HG03432 (cell line): Measurements from ENCODE around the gene FADD.
"Not testable (repeated sequence)": the region's sequence is repeated elsewhere in the genome, so short reads cannot be mapped to it uniquely, and the experiment has no call there.

Experiments used
- ATAC-seq: cut with Tn5 transposase; IDR thresholded peaks from one replicate; pipeline ENCODE4 v1.9.1; 2021; ENCODE audit warnings: mild to moderate bottlenecking, moderate library complexity; ENCODE audit not compliant: unreplicated experiment

The FADD gene

DNA sequence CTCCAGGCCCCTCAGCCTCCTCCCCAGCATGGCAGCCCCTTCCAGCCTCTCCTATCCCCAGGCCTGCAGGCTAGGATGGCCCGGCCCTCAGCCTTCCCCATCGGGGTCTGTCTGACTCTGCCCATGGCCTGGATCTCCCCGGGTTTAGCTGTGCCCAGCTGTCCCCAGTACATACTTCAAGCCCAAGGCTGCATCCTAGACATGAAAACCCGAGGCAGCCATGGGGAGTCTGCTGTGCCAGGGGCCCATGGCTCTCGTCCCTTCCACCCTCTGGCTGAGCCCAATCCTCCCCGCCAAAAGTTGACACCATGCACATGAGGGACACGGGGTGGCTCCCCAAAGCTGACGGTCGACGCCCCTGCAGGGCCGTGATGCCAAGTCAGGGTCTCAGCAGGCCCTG, 22.2 kb upstream of the FADD start:
- ATAC-seq: no peak

DNA sequence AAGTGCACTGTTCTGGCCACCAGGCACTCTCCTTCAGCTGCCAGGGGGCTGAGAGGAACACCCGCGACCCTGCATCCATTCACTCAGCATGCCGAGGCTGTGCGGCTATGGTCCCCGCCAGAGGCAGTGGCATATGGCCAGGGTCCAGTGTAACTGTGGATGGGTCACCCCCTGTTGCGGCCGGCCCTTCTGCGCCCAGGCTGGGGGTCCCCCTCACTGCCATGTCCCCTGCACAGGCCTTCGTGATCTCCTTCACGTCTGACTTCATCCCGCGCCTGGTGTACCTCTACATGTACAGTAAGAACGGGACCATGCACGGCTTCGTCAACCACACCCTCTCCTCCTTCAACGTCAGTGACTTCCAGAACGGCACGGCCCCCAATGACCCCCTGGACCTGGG, 20.8 kb upstream of the FADD start:
- ATAC-seq: no peak

DNA sequence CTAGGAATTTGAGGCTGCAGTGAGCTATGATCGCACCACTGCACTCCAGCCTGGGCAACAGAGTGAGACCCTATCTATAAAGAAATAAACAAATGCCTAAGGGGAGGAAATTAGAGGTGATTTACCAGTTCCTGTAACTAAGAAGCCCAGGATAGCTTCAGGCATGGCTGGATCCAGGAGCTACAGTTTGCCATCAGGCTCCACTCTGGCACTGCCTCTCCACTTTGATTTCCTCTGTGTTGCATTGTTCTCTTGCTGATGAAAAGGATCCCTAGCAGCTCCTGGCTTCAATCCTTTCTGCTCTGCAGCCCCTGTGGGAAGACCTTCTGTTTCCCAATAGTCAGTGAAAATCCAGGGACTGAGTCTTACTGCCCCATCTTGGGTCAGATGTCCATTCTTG, 20.1 kb upstream of the FADD start:
- ATAC-seq: no peak

DNA sequence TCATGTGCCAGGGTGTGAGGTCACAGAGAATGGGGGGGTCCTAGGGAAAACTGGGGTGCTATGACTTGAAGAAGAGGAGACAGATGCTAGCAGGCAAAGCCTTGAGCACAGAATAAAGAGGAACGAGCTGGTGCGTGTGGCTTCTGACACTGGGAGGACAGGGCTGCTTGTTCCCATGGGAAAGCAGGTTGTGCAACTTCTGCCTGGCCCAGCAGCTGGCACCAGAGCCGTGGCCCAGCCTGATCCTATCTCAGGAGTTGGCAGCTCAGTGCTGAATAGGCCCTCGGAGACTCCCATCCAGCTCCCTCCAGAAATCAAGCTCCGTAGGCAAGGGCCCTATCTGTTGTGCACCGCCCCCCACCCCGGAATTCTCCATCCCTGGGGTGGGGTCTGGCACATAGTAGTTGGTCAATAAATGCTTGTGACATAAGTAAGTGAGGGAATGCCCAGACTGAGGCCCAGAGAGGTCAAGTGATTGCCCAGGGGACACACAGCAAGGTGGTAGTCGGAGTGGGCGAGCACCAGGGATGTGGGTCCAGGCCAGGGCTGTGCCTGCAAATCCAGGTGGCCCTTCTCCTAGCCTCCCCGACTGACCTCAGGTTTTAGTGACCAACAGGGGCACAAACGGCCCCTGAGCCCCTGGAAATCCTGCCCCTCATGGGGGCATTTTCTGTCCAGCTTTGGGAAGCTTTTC, 19.5 kb upstream of the FADD start:
- ATAC-seq: no peak

DNA sequence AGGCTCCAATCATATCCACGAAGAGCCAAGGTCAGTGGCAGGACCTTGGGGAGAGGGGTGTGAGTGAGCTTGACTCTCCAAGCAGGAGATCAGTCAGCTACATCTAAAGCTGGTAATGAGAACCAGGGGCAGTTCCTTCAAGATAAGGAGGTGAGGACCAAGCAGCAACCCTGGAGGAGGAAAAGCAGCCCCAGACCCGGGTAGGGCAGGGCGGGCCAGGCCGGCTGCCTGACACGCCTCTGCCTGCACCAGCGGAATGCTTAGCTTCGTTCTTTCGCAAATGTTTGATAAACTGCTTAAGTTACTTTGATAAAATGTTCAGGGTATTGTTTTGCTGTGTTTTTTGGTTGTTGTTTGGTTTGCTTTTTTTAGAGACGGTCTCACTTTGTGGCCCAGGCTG, 18.7 kb upstream of the FADD start:
- no peak for ATAC-seq

DNA sequence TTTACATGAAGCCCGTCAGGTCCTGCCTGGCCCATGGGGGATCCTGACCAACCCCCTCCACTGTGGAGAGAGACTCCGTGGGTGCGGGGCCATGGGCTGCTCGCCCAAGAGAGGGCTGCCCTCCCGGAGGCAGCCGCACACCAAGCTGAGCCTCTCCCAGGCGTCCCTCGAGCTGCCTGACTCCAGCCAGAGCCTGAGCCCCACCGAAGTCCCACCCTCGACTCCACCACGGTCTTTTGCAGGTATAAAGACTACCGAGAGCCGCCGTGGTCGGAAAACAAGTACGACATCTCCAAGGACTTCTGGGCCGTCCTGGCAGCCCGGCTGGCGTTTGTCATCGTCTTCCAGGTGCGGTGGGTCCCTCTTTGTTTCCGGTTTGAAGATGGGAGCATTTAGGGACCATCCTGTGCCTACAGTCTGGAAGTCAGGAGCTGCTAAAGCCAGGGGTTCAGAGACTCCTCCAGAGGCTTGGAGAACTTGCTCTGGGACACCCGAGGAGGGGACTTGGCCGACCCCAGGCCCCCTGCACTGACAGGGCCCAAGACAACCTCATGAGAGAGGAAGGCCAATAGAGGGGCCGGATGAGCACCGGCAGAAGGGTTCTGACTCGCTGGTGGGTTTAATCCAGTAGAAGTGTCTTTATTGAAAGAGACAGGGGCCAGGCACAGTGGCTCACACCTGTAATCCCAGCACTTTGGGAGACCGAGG, 17.6 kb upstream of the FADD start:
- ATAC-seq: no peak

DNA sequence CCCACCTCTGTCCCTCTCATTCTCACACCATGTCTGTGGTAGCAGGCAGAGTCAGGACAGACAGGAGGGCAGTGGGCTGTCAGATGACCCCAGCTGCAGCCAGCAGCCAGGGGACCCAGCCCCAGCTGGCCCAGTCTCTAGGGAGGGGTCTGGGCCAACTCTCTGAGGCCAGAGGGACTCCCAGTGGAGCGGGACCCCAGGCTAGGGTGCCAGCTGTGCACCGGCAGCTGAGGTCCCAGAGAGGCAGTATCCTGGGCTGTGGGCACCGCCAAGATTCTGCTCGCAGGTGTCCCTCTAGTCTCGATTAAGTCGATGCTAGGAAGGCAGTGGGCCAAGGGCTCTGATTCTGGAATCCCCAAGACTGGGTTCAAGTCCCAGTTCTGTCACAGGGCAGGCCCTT, 16.7 kb upstream of the FADD start:
- ATAC-seq: no peak

DNA sequence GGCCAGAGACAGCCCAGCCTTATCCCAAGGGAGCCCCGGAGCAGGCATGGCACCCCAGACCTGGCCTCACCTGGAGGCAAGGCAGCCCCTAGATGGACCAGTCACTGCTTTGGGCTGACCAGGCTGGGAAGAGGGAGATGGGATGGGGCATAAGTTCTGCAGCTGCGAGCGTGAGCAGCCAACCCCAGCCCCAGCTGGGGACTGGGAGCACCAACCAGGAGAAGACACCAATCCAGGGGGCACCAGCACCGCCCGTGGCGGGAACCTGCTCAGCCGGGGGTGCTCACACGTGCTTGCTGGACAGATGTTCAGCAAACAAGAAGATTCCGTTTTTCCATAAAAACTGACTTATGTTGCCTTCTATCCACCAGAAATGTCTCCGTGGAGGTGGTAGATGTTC, 16.2 kb upstream of the FADD start:
- ATAC-seq: no peak

DNA sequence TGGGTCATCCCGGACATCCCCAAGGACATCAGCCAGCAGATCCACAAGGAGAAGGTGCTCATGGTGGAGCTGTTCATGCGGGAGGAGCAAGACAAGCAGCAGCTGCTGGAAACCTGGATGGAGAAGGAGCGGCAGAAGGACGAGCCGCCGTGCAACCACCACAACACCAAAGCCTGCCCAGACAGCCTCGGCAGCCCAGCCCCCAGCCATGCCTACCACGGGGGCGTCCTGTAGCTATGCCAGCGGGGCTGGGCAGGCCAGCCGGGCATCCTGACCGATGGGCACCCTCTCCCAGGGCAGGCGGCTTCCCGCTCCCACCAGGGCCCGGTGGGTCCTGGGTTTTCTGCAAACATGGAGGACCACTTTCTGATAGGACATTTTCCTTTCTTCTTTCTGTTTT, 15.3 kb upstream of the FADD start:
- no peak for ATAC-seq

DNA sequence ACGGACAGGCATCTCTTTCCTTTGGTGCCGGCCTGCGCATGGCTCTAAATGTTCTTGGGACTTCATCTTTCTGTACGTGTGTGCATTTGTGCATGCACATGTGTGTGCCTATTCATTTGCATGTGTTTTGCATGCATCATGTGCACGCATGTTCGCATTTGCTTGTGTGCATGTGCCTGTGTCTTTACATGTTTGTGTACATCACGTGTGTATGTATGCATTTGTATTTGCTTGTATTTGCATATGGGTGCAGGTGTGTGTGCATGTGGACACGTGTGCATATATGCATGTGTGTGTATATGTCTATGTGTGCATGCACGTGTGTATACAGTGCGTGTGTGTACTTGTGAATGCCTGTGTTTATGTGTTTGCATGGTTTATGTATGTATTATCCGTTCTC, 13.5 kb upstream of the FADD start:
- ATAC-seq: no peak

DNA sequence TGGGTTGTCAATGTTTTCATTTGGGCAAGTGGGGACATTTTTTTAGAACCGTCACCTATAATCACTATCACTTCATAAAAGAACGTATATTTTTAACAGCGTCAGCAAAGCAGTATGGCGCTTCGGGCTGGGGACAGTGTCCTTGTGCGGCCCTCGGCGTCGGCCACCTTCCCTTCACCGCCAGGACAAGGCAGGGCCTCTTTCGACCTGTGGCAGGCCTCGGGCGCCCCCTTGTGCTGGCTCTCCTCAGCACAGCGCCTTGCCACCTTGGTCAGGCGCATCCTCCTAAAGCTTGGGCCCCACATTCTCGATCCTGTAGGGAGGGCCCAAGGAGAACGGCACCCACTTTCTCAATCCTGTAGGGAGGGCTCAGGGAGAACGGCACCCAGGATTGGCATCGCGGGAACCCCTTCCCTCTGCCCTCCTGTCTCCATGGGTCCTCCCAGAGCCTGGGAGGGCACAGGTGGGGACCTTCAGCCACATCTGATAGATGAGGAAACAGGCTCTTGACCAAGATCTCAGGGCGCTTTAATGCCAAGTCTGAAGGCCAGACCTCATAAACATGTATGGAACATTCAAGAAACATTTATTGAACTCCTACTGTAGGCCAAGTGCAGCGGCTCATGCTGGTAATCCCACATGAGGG, 11.5 kb upstream of the FADD start:
- no peak for ATAC-seq

DNA sequence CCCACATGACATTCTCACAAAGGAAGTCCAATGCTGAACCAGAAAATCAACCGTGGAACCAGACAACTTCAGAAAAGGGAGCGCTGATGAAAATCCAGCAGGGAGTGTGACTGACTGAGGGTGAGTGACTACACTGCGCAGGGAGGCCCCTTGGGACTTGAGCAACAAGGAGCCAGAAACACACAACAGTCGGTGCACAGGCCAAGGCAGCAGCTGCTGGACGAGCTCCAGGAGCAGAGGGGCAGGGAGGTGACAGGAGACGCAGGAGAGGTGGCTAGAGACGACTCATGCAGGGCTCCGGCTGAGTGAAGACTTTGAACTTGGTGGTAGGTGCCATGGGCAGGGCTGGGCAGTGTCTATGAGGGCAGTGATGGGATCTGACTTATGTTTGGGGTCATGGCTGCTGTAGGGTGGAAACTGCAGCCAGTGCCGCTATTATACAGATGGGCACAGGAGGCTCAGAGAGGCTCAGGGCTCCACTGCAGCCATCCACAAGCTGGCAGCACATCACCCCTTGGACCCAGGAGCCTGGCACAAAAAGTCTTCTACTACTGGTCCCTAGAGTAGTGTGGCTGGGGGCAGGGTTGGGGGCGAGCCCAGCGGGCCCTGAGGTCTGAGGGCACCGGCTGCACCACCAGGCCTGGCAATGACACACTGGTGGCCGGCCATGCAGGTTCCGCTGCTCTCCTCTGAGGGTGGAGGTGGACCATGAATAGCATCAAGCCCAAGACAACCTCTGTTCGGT, 10.3 kb upstream of the FADD start:
- ATAC-seq: no peak

DNA sequence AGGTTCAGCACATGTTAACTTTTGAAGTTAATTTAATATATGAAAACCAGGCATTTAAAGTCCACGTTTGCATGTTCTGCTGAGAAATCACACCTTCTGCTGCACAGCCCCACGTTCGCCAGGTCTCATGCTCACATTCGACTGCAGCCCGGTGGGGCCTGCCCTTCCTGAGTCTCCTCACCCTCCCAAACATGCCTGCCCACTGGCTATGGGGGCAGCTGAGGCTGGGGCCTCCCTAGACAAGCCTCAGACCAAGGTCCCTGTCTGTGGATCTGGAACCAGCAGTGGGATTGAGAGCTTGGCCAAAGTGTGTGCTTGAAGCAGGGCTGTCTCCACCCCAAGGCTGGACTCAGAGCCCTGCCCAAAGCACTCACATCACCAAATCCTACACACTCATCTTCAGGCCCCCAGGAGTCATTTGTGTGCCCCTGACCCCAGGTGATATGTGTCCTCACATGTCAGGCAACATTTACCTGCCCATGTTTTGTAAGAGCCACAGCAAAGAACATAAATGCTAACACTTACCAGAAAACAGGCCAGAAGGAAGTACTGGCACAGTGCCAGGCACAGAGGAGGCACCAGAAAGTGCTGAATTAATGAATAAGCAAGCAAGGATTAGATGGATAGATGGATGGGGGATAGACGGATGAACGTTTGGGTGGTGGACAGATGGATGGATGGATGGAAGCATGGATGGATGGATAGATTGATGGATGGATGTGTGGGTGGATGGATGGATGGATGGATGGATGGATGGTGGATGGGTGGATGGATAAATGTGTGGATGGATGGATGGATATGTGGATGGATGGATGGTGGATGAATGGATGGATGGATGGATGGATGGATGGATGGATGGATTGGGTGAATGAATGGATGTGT, 9.4 kb upstream of the FADD start:
- ATAC-seq: no peak

DNA sequence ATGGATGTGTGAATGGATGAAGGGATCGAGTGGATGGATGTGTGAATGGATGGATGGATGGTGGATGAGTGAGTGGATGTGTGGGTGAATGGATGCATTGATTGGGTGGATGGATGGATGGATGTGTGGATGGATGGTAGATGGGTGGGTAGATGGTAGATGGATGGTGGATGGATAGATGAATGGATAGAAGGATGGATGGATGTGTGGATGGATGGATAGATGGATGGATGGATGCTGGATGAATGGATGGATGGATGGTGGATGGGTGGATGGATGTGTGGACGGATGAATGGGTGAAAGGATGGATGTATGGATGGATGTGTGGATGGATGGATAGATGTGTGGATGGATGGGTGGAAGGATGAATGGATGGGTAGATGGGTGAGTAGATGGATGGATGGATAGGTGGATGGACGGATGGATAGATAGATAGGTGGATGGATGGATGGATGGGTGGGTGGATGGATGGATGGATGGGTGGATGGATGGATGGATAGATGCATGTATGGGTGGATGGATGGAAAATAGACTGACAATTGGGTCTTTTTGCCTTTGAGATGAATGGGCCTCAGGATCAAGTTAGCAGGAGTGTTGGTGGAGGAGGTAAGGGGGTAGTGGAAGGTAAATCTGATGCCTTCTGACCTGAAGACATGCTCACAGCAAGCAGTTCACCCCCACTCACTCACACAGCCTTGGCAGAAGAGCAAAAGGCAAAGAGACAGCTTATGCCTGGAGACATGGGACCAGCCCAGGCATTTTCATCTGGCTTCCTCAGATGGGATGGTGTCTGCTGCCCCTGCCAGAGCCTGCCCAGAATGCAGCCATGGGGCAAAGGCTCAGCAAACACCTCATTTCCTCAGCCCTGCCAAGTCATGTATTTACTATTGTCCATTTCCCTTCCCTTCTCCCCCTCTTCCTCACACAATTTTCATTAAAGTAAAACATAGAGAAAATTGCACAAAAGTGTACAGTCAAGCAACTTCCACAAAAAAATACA, 8.0 kb upstream of the FADD start:
- ATAC-seq: no peak

DNA sequence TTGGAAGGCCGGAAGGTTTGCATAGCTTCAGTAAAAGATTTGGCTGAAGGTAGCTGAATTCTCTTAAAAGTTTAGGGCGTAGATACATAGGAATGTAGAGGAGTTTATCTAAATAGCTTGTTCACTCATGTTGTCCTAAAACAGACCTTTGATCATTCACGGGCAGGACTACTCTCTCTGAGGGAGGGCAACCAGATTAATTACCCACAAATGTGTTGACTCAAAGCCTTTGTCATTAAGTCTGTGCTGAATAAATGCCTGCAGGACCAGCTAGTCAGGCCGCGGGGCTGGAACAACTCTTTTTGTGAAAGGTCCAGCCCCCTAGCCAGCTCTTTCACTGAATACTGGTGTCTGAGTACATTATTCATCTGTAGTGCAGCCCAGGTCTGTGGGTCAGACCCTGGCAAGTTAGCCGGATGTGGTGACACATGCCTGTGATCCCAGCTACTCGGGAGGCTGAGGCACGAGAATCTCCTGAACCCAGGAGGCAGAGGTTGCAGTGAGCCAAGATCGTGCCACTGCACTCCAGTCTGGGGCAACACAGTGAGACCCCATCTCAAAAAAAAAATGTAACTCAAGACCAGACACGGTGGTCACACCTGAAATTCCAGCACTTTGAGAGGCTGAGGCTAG, 2.8 kb upstream of the FADD start:
- ATAC-seq: no peak

DNA sequence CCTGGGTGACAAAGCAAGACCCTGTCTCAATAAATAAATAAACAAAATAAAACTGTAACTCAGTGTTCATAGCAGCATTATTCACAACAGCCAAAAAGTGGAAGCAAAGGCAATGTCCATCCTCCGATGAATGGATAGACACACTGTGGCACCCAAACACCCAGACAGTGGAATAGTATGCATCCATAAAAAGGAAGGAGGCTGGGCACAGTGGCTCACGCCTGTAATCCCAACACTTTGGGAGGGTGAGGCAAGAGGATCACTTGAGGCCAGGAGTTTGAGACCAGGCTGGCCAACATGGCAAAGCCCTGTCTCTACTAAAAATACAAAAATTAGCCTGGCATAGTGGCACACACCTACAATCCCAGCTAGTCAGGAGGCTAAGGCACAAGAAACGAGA, 2.0 kb upstream of the FADD start:
- ATAC-seq: not testable (repeated sequence)

DNA sequence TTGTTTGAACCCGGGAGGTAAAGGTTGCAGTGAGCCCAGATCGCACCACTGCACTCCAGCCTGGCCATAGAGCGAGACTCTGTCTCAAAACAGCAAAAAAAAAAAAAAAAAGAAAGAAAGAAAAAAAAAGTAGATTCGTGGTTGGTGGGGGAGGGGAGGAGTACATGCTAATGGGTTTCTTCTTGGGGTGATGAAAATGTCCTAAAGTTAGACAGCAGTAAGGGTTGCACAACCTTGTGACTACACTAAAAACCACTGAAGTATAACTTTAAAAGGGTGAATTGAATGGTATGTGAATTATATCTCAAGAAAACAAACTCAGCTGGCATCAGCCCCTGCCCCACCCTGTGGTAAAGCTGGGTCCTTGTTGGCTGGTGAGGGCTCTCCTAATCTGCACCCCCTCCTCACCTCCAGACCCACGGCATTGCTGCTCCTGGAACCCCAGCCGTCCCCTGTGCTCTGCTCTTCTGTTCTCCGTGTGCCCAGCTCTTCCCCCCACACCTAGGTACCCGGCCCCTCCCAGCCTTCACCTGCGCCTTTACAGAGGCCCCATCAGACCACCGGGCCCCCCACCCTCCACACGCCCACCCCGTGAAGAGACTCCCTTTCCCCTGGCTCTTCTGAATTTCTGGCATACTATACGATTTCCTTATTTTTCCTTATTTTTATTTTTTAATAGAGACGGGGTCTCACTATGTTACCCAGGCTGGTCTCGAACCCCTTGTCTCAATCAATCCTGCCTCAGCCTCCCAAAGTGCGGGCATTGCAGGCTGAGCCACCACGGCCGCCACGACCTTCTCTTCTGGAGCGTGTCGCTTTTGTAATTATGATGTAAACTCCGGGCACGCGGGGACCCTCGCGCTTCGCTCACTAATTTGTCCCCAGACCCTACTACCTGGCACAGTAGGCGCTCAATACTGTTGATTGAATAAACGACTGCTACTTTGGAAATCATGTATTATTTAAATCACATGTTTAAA, 924 bp upstream of the FADD start:
- no peak for ATAC-seq
